ENCODE results near the gene SLC5A12.

Gene SLC5A12

DNA sequence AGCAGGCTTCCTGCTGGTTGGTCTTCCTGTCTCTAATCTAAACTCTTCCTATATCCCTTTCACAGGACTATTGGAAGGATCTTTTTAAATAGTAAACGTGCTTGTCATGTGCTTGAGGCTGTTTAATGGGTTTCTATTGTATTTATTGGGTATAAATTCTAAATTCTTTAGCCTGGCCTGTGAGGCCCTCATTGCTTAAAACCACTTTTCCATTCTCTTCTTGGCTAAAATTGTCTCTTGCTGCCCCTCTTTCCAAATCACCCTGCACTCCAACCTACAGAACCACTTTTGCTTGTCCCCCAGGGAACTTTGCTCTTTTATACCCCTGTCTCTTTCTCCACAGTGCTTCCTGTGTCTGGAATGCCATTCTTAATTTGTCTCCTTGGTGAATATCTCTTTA lies 103.4 kb downstream of the SLC5A12 start:
- TF ChIP-seq, protein P1, sequence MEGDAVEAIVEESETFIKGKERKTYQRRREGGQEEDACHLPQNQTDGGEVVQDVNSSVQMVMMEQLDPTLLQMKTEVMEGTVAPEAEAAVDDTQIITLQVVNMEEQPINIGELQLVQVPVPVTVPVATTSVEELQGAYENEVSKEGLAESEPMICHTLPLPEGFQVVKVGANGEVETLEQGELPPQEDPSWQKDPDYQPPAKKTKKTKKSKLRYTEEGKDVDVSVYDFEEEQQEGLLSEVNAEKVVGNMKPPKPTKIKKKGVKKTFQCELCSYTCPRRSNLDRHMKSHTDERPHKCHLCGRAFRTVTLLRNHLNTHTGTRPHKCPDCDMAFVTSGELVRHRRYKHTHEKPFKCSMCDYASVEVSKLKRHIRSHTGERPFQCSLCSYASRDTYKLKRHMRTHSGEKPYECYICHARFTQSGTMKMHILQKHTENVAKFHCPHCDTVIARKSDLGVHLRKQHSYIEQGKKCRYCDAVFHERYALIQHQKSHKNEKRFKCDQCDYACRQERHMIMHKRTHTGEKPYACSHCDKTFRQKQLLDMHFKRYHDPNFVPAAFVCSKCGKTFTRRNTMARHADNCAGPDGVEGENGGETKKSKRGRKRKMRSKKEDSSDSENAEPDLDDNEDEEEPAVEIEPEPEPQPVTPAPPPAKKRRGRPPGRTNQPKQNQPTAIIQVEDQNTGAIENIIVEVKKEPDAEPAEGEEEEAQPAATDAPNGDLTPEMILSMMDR (IDR thresholded peaks at IDR 0.05; ENCODE audit: insufficient read depth, low read depth, low read length, missing control alignments) = no peak
- no peak for DNase-seq (ENCODE audit: low read depth)
- H3K4me3 ChIP-seq (ENCODE audit: low read depth, low read length) = no peak overlapping the region
